GM18520 (cell line): ENCODE measurements around the gene CHST7.

Source experiments
- ATAC-seq: cut with Tn5 transposase; IDR thresholded peaks from one replicate; pipeline ENCODE4 v1.9.1; 2021; ENCODE audit not compliant: unreplicated experiment

Gene CHST7

GRCh38 chrX:46645614-46646013 is 72.0 kb downstream of the CHST7 start:
- no peak for ATAC-seq

GRCh38 chrX:46647251-46647650 is 73.7 kb downstream of the CHST7 start:
- no peak for ATAC-seq
